COLO668 (cell line): ENCODE data around the gene CTSL.
"Not testable (repeated sequence)": the region's sequence is repeated elsewhere in the genome, so short reads cannot be mapped to it uniquely, and the experiment has no call there.

Experiments
- DNase-seq: peaks from one replicate; lab custom pipeline; 2025; ENCODE audit not compliant: unreplicated experiment; lab: John Stamatoyannopoulos, UW

The CTSL gene

DNA sequence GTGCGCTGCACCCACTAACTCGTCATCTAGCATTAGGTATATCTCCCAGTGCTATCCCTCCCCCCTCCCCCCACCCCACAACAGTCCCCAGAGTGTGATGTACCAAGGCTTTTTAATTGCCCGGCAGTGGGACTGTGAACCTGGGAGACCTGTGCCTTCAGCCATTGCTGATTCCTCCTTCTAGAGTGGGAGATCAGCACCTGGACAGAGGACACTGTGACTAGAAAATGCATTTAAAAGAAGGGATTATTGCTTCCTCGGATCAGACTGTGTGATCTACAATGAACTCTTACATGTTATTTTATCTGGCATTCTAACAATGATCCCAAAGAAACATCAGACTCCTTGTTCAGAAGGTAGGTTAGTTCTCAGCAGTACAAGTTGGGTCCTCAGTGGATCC lies 25.9 kb downstream of the CTSL start:
- no peak for DNase-seq

- no peak for DNase-seq
These were observed 27.4 kb downstream of the CTSL start for GRCh38 chr9:87753313-87753712.

GRCh38 chr9:87758330-87758729 lies 32.4 kb downstream of the CTSL start:
- DNase-seq, result not testable (repeated sequence)

DNA sequence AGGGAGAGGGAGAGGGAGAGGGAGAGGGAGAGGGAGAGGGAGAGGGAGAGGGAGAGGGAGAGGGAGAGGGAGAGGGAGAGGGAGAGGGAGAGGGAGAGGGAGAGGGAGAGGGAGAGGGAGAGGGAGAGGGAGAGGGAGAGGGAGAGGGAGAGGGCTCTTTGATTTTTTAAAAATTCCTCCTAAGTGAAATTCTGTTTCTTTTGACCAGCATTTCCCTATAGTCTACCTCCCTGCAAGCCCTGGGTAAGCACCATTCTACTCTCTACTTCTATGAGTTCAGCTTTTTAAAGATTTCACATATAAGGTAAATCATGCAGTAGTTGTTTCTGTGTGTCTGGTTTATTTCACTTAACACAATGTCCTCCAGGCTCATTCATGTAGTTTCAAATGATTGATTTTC lies 34.1 kb downstream of the CTSL start:
- not testable (repeated sequence) for DNase-seq

- DNase-seq, result no peak
These were observed 34.6 kb downstream of the CTSL start for GRCh38 chr9:87760529-87760928.

- DNase-seq, result no peak
These were observed 37.4 kb downstream of the CTSL start for GRCh38 chr9:87763286-87763685.

- no peak for DNase-seq
These were observed 39.6 kb downstream of the CTSL start for GRCh38 chr9:87765521-87765920.

- no peak for DNase-seq
These were observed 40.8 kb downstream of the CTSL start for GRCh38 chr9:87766697-87767096.

GRCh38 chr9:87770616-87771315 lies 44.8 kb downstream of the CTSL start:
- DNase-seq, result no peak

- no peak for DNase-seq
These were observed 45.5 kb downstream of the CTSL start for GRCh38 chr9:87771316-87772006.

GRCh38 chr9:87776481-87777379 lies 50.8 kb downstream of the CTSL start:
- DNase-seq, result no peak

- DNase-seq, result no peak
These were observed 53.1 kb downstream of the CTSL start for GRCh38 chr9:87778996-87779395.
